T1000 (cell line): ENCODE measurements around the gene ERCC6L2.

Source experiments
- DNase-seq: peaks from one replicate; lab custom pipeline; 2025; ENCODE audit warnings: mixed read lengths; lab: John Stamatoyannopoulos, UW

Gene ERCC6L2

DNA sequence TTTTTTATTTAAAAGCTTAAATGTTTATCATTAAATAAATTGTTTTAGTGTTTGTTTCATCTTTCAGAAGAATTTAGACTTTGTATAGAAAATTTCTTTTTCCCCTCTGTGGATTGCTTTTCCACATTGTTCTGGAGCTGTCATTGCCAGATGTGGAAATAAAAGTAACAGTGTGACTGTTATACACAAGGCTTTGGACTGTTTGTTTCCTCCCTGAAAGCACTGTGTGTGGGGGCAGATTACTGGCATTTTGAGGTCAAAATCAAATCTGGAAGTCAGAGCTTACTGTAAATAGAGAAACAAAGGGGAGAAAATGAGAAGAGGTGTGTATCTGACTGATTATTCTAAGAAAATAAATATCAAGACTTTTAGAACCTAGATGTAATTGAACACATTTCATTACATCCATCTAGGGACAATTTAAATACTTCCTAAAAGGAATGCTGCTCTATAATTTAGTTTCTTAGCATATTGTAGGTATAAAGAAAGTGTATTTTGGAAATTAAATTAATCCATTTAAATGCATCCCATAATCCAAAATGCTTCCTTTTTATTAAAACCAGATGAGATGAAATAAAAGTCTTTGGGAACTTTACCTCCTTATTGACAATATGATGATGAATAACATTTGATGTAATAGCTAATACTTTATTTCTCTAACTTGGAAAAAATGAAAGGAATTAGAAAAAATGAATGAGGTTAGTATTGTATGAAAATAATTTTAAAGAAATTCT is 51.9 kb downstream of the ERCC6L2 start:
- DNase-seq, result no peak

GRCh38 chr9:95930277-95930676 is 54.8 kb downstream of the ERCC6L2 start:
- DNase-seq, result no peak

DNA sequence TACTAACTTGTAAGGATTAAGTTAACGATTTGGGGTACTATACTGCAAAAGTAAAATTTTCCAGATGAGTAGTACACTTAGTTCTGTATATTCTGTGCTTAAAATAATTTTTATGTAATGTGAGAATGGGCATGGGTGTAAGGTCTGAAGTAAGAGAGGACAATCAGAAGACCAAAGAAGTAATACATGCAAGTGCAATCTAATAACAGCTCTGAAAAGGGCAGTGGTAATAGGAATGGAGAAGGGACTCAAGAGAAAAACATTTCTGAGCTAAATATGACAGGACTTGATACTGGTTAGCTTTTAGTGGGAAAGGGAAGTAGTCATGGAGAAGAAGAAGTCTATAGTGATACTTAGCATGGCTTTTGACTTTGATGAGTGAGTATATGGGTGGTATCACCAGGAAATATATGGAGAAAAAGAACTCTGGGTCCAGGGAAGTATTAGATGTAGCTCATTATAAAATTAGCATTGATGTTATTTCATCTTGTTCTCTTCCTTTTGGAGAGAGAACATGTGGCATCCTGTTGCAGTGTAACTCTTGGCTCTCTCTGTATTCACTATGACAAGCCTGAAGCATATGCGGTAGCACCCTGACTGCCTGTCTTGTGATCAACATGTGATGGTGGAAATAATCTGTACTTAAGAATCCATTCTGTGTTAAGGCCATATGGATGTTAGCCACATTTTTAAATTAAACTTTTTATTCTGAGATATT is 60.5 kb downstream of the ERCC6L2 start:
- DNase-seq, result no peak

DNA sequence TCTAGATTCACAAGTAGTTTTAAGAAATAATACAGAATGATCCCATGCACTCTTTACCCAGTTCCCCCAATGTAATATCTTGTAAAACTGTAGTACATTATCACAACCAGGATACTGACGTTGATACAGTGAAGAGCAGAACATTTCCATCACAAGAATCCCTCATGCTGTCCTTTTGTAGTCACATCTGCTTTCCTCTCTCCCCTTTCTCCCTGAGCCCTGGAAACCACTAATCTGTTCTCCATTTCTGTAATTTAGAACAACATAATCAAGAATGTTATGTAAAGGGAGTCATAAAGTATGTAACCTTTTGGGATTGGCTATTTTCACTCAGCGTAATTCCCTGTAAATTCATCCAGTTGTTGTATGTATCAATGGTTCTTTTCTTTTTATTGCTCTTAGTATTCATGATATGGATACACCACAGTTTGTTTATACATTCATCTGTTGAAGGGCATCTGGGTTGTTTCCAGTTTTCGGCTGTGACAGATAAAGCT is 61.1 kb downstream of the ERCC6L2 start:
- no peak for DNase-seq

DNA sequence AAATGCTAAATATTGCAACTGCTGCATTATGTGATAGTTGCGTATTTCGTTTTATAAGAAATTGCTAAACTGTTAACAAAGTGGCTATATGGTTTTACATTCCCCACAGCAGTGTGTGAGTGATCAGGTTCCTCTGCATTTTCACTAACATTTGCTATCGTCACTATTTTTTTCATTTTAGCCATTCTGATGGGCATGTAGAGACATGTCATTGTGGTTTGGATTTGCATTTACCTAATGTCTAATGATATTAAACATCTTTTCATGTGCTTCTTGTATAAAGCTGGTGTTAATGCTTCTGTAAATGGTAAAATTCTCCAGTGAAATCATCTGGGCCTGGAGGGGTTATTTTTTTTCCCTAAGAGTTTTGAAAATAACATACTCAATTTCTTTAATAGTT is 61.6 kb downstream of the ERCC6L2 start:
- no peak for DNase-seq

DNA sequence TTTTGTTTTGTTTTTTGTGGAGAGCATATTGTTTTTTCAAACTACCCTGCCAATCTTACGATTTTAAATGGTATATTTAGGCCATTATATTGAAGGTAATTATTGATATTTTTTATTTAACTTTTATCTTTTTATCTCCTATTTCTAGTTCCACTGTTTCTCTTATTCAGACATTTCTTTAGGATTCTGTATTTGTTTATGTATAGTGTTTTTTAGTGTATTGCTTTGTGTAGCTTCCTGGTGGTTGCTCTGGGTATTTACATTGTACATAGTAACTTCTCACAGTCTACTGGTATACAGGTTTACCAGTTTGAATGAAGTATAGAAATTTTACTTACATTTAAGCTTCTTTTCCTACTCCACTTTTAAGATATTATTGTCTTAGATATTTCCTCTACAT is 63.2 kb downstream of the ERCC6L2 start:
- no peak for DNase-seq

GRCh38 chr9:95939472-95939871 is 64.0 kb downstream of the ERCC6L2 start:
- no peak for DNase-seq

GRCh38 chr9:95940265-95940664 is 64.8 kb downstream of the ERCC6L2 start:
- no peak for DNase-seq

DNA sequence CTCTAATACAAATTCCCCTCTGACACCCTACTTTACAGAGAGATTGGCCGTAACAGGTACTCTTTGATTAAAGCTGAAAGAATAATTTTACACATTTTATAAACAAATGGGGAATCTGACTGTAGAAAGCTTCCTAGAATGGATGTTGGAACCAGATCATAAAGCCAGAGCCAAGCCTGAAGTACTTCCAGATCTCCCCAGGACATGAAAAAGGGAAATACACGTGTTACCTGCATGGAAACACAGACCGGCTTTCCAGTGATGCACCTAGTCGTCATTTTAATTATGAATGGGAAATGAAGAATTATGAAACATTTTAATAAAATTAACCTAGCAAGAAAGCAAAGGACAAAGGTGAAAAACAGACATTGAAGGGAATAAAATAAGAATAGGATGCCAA is 66.5 kb downstream of the ERCC6L2 start:
- DNase-seq, result no peak

DNA sequence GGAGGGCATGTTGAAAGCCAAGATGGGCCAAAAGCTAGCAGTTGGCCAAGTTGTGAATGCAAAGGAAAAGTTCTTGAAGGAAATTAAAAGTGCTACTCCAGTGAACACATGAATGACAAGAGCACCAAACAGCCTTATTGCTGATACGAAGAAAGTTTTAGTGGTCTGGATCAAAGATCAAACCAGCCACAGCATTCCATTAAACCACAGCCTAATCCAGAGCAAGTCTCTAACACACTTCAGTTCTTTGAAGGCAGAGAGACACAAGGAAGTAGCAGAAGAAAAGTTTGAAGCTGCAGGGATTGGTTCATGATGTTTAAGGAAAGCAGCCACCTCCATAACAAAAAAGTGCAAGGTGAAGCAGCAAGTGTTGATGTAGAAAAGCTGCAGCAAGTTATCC is 71.6 kb downstream of the ERCC6L2 start:
- DNase-seq, result no peak

GRCh38 chr9:95952471-95952870 is 77.0 kb downstream of the ERCC6L2 start:
- DNase-seq, result no peak

DNA sequence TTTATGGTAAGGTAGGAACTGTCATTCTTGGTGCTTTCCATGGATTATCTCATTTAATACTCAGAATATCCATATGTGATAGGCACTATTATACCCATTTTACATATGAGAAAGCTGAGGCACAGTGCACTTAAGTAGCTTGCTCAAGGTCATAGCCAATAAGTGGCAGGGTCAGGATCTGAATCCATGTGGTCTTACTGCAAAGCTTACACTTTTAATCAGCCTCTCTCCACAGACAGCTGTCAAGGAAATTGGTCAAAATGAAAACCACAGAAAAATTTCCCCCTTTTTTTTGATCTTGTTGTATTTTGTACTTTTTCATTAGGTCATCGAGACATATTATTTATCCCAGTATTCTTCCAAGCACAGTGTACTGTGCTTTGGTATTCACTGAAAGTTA is 78.5 kb downstream of the ERCC6L2 start:
- no peak for DNase-seq

GRCh38 chr9:95954940-95955339 is 79.4 kb downstream of the ERCC6L2 start:
- no peak for DNase-seq

DNA sequence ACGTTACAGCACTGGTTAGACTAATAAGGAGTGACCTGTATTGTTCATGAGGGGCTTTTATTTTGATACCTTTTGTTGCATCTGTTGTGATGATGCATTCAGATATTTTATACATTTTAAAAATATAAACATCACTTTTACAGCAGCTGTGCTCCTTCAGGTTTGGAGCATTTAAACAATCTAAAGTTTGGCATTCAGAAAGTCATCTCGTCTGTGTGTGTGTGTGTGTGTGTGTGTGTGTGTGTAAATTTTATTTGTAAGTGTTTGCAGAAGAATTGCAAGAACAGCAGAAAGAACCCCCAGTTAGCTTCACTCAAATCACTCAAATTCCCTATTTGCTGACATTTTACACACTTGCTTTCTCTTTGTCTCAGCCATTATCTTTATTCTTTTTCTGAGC is 87.4 kb downstream of the ERCC6L2 start:
- no peak for DNase-seq

- no peak for DNase-seq
These were observed 88.2 kb downstream of the ERCC6L2 start for GRCh38 chr9:95963659-95964058.

DNA sequence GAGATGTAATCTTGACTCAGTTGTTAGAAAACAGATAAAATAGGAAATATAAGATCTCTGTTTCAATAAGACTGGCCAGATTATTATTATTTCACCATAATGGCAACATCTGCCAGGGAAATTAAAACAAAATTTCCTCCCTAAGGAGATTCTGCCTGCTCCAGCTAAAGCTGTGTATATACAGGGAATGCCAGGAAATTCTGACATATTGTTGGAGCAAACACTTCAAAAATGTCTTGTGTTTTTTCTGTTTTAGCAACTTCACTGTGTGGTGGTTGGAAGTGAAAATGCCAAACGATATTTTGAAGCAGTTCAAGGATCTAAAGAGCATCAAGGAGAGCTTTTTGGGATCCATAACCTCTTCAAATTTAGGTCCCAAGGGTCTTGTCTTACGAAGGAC is 90.8 kb downstream of the ERCC6L2 start:
- DNase-seq, result no peak

- DNase-seq, result no peak
These were observed 94.8 kb downstream of the ERCC6L2 start for GRCh38 chr9:95970317-95970716.

- DNase-seq, result no peak
These were observed 96.3 kb downstream of the ERCC6L2 start for GRCh38 chr9:95971815-95972214.

DNA sequence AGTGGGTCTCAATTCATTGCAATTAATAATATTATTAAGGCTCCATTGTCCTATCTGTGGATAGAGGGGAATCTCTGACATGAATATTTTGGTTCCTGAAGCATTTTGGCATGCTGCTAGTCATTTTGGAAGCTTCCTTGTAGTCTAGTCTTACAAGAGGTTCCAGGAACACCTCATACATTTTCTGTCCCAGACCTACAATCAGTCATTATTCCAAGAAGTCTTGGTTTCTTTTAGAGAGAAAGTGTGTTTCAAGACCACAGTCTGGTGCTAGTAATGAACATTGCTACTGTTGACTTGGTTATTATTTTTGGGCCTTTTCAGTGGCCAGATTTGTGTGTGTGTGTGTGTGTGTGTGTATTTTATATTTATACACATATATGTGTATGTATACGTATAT is 98.9 kb downstream of the ERCC6L2 start:
- no peak for DNase-seq

- DNase-seq, result no peak
These were observed 101.9 kb downstream of the ERCC6L2 start for GRCh38 chr9:95977371-95977770.

DNA sequence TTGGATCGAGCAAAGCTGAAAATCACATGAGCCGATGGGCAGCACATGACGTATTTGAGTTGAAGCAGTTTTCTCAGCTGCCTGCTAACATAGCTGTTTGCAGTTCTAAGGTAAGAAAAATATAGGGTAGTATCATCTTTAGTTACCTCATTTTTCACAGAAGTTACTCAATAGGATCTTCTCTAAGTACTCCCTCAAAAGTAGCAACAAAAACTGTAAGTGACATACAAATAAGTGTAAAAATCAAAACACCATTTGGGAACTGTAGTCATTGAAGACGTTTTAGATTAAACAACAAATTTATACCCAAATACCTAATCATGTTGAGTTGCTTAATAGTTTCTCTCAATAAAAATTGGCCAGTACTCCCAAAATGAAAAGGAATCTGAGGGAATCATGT is 102.6 kb downstream of the ERCC6L2 start:
- no peak for DNase-seq

DNA sequence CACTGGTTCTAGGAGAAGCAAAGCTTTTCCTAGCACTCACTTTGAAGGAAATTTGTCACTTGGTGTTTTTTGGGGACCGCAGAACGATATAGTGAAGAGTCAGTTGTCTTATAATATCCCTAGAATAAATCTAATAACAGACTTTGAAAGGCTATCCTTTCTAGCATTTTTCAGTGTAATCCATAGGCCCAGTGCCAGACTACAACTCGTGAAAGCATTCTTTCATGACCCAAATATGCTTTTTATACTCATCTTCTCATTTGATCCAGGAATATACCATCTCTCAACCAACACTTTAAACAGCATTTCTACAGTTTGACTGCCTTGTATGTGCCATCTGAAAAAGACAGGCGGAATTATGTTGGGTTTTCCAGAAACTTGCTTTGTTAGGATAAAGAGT is 104.0 kb downstream of the ERCC6L2 start:
- DNase-seq, result no peak

DNA sequence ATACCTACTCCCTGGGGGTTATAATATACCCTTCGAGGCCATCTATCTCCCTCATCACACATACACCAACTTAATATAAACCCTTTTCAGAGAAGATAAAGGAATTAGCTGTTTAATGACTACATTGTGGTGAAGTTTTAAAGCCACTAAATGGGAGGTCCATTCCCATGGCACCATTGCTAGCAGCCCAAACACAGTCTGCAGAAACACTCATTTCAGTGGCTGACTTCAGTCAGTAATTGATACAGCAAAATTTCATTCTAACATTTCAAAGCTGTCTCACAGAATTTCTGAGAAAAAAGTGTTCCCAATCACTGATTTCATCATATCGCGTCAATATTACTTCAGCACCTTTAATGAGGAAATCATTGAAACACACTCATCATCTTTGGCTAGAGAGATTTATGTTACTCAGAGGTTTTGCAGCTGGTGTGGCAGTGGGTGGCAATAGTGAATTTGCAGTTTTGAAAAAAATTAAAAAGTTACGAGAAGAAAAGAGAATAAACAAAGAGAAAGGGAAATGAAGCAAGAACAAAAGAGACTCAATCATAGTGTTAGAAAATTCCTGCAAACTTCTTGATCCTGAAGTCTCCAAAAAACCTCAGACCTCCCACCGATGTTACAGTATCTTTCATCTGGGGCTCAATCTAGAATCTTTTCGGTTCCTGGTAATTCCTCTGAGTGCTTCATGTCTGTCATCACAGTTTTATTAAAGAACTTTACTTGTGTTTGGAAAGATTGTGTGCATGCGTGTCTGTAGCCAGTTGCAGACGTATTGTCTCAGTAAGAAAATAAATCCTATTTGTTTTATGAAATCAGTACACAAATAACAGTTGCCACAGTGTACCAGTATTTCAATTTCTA is 105.0 kb downstream of the ERCC6L2 start:
- DNase-seq, result no peak
